ENCODE measurements around the gene SOX13. TPM values are rescaled to one million over a fixed set of nuclear protein-coding genes. Genes with fewer than 3 reads are reported as not detected.

SOX13 gene
- total RNA-seq, 4 donors from 2014 or later, result 13.3 to 25.6 (median 21.7) TPM

GRCh38 chr1:204080163-204080903, 7.4 kb downstream of the SOX13 start:
- H3K4me3 ChIP-seq, result peak overlapping the region in 1 of 4 donors; percentile 19
- WGBS, result 51% methylated on average over 7 of the region's 8 CpGs
- peaks cover 0 to 22% (median 2%) of the 10 kb centered on the region in 4 donors for H3K27me3 ChIP-seq
- intact Hi-C loops (cut with DNase I), result no loop called here
- H3K4me1 ChIP-seq, result peaks cover 61 to 95% (median 91%) of the 10 kb centered on the region in 4 donors
- H3K9me3 ChIP-seq, result no peaks in the 10 kb centered on the region
- peak overlapping the region; percentile 53 to 75 (median 60) for H3K27ac ChIP-seq (replicated peaks in 1 of 4)
- DNase-seq (ENCODE audit: extremely low spot score), result no peak
- H3K36me3 ChIP-seq, result no peaks in the 10 kb centered on the region
- TF ChIP-seq POLR2AphosphoS5 (IDR thresholded peaks at IDR 0.05) (no peak), POLR2A (IDR thresholded peaks at IDR 0.05; ENCODE audit: low read depth) (no peak), EP300 (IDR thresholded peaks at IDR 0.05) (no peak)
- TF ChIP-seq, protein P1, sequence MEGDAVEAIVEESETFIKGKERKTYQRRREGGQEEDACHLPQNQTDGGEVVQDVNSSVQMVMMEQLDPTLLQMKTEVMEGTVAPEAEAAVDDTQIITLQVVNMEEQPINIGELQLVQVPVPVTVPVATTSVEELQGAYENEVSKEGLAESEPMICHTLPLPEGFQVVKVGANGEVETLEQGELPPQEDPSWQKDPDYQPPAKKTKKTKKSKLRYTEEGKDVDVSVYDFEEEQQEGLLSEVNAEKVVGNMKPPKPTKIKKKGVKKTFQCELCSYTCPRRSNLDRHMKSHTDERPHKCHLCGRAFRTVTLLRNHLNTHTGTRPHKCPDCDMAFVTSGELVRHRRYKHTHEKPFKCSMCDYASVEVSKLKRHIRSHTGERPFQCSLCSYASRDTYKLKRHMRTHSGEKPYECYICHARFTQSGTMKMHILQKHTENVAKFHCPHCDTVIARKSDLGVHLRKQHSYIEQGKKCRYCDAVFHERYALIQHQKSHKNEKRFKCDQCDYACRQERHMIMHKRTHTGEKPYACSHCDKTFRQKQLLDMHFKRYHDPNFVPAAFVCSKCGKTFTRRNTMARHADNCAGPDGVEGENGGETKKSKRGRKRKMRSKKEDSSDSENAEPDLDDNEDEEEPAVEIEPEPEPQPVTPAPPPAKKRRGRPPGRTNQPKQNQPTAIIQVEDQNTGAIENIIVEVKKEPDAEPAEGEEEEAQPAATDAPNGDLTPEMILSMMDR (IDR thresholded peaks at IDR 0.05), result no peak

GRCh38 chr1:204081164-204081790, 8.4 kb downstream of the SOX13 start:
- intact Hi-C loops (cut with DNase I), result no loop called here
- WGBS, result 42% methylated on average over 13 of the region's 13 CpGs
- Histone ChIP-seq H3K4me3 (peak overlapping the region in 1 of 4 donors; percentile 7), H3K9me3 (no peaks in the 10 kb centered on the region), H3K36me3 (no peaks in the 10 kb centered on the region), H3K27ac (replicated peaks in 1 of 4) (peak overlapping the region; percentile 46 to 75 (median 60)), H3K27me3 (peaks cover 0 to 16% (median 0%) of the 10 kb centered on the region in 4 donors), H3K4me1 (peaks cover 58 to 93% (median 89%) of the 10 kb centered on the region in 4 donors)
- TF ChIP-seq EP300 (IDR thresholded peaks at IDR 0.05) (no peak), POLR2AphosphoS5 (IDR thresholded peaks at IDR 0.05) (no peak), POLR2A (IDR thresholded peaks at IDR 0.05; ENCODE audit: low read depth) (no peak)
- TF ChIP-seq, protein P1 (IDR thresholded peaks at IDR 0.05), result no peak
- no peak for DNase-seq (ENCODE audit: extremely low spot score)

- no peaks in the 10 kb centered on the region for H3K9me3 ChIP-seq
- H3K4me3 ChIP-seq, result no peak overlapping the region
- H3K36me3 ChIP-seq, result no peaks in the 10 kb centered on the region
- peak overlapping the region; percentile 46 to 75 (median 60) for H3K27ac ChIP-seq (replicated peaks in 1 of 4)
- H3K4me1 ChIP-seq, result peaks cover 60 to 93% (median 88%) of the 10 kb centered on the region in 4 donors
- 74% methylated on average over 7 of the region's 8 CpGs for WGBS
- intact Hi-C loops (cut with DNase I), result no loop called here
- peaks cover 0 to 12% (median 0%) of the 10 kb centered on the region in 4 donors for H3K27me3 ChIP-seq
- no peak for DNase-seq (ENCODE audit: extremely low spot score)
- TF ChIP-seq EP300 (IDR thresholded peaks at IDR 0.05) (no peak), POLR2AphosphoS5 (IDR thresholded peaks at IDR 0.05) (no peak), POLR2A (IDR thresholded peaks at IDR 0.05; ENCODE audit: low read depth) (no peak)
- TF ChIP-seq, protein P1 (IDR thresholded peaks at IDR 0.05), result no peak
These were observed 9.0 kb downstream of the SOX13 start for GRCh38 chr1:204081791-204082513.

DNA sequence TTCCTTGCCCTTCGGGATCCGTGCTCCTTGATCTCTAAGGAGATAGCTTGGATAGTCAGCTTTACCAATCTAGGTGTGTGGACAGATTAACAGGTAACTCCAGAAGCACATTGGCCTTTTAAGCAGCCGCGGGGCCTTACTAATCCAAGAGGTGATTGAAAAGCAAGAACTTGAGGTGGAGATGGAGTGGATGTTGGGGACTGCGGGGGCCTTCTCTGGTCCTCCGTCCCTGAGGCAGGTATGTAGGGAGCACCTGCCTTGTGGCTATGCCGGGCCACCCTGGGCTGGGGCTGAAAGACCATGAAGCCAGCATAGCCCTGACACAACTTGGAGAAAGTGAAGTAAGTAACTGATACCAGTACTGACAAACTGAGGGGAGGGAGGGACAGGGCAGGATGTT, 10.6 kb downstream of the SOX13 start:
- intact Hi-C loops (cut with DNase I), result no loop called here

More for the DNA sequence above, 10.6 kb downstream of the SOX13 start:
- H3K4me1 ChIP-seq, result peaks cover 65 to 96% (median 90%) of the 10 kb centered on the region in 4 donors
- no peak overlapping the region for H3K4me3 ChIP-seq
- DNase-seq (ENCODE audit: extremely low spot score), result no peak
- TF ChIP-seq POLR2A (IDR thresholded peaks at IDR 0.05; ENCODE audit: low read depth) (no peak), EP300 (IDR thresholded peaks at IDR 0.05) (no peak), POLR2AphosphoS5 (IDR thresholded peaks at IDR 0.05) (no peak)
- TF ChIP-seq, protein P1 (IDR thresholded peaks at IDR 0.05), result no peak
- H3K36me3 ChIP-seq, result no peaks in the 10 kb centered on the region
- peaks cover 0 to 12% (median 0%) of the 10 kb centered on the region in 4 donors for H3K27me3 ChIP-seq
- no peaks in the 10 kb centered on the region for H3K9me3 ChIP-seq
- 95% methylated on average over 7 of the region's 7 CpGs for WGBS
- peak overlapping the region; percentile 35 to 75 (median 52) for H3K27ac ChIP-seq (replicated peaks in 1 of 4)

All from esophagus muscularis mucosa (tissue), 4 donors.